GM21381 (cell line): Measurements from ENCODE around the gene LRRC17.
"Not testable (repeated sequence)": the region's sequence is repeated elsewhere in the genome, so short reads cannot be mapped to it uniquely, and the experiment has no call there.

ENCODE experiments used
- ATAC-seq: cut with Tn5 transposase; IDR thresholded peaks from one replicate; pipeline ENCODE4 v1.9.1; 2021; ENCODE audit warnings: mild to moderate bottlenecking, moderate library complexity; ENCODE audit not compliant: unreplicated experiment

LRRC17 gene

DNA sequence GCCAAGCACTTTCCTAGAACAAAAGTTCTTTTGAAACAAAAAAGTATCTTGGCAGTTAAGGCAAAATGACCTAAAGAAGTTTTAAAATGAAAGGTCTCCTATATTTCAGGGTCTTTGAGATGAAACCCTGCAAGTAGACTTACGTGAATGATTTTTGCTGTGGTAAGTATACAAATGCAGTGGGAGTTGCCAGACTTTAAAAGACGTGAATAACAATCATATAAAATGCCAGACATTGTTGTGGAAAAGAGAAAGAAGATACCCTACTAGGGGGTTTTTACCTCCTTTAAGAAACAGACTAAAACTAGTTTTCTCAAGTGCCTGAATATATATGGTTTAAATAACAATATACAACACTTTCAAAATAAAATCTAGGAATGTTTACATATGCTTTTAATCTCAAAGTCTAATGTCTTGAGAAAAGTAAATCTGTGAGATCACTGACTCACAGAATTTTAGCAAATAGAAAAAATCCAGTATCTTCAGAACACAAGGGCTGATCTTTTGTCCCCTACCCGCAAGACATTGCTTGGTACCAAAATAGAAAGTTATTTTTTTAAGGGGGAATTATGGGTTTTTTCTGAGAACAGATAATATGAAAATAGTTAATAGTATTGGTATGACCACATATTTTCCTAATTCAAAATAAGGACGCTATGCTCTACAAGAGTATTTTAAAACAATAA lies 29.5 kb downstream of the LRRC17 start:
- no peak for ATAC-seq

DNA sequence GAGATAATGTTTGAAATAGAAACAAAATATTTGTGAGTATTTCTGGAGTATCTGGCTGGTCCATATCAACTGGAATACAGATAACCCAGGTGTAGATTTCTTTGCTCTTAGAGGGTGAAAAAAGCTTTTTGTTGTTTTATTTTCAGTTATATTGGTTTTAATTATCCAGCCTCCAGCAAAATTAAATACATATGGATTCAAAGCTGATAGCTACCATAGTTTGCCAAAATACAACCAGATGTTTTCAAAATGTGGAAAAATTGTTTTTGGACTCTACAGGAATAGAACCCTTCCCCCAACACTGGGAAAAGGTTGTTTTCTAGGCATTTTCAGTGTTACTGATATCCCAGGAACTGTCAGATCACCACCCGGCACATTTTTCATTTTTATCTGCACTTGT lies 30.1 kb downstream of the LRRC17 start:
- no peak for ATAC-seq

DNA sequence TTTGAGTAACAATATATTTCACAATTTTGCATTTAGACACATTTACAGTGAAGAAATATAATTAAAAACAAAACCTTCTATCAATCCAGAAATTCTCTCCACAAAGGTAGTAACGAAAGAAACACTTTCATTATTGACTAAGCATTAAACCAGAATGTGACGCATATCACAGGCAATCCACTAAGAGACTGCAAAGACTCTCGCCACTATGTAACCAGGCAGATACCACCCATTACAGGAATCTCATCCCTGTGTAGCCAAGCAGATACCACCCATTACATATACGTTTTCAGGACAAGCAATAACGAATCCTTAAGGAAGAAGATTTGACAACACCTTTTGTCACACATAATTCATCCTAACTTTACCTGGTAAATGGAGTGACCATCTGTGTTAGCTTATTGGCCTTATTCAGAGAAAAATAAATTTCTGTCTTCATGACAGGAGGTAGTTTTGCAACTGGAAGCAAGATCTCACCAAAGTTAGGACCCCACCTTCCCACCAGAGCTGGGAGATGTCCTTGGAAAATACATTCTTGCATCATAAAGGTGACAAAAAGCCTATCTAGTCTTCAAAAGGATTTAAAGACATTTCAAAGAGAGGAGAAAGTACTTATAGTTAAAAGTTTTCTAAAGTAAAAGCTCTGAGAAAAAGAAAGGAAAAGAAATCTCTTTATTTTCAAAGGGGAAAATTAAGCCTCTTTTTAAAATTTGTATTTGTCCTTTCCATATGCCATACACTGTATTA lies 30.8 kb downstream of the LRRC17 start:
- ATAC-seq: no peak

DNA sequence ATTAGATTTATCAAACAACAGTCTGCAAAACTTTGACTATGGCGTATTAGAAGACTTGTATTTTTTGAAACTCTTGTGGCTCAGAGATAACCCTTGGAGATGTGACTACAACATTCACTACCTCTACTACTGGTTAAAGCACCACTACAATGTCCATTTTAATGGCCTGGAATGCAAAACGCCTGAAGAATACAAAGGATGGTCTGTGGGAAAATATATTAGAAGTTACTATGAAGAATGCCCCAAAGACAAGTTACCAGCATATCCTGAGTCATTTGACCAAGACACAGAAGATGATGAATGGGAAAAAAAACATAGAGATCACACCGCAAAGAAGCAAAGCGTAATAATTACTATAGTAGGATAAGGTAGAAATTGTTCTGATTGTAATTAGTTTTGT lies 31.4 kb downstream of the LRRC17 start:
- no peak for ATAC-seq

DNA sequence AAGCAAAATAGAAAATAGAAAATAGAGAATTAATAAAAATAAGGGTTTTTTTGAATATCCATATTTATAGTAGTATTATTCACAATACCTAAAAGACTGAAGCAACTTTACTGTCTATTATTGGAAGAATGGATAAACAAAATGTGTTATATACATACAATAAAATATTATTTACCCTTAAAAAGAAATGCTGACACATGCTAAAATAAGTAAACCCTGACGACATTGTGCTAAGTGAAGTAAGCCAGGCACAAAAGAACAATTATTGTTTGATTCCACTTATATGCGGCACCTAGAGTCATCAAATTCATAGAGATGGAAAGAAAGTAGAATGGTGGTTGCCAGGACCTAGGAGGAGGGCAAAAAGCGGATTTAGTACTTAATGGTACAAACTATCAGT lies 39.0 kb downstream of the LRRC17 start:
- no peak for ATAC-seq

DNA sequence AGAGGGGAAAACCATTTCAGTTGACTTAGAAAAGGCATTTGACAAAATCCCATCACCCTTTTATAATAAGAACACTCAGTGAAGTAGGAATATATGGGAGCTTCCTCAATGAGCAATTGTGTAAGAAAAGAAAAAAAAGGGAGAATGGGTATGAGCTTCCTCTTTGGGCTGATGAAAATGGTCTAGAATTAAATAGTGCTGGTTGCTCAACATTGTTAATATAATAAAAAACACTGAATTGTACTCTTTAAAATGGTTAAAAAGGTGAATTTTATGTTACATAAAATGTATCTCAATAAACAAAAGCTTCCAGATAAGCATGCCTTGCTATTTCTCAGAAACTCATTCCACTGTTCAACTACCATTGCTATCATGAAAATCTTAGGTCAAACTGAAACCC lies 40.6 kb downstream of the LRRC17 start:
- no peak for ATAC-seq

DNA sequence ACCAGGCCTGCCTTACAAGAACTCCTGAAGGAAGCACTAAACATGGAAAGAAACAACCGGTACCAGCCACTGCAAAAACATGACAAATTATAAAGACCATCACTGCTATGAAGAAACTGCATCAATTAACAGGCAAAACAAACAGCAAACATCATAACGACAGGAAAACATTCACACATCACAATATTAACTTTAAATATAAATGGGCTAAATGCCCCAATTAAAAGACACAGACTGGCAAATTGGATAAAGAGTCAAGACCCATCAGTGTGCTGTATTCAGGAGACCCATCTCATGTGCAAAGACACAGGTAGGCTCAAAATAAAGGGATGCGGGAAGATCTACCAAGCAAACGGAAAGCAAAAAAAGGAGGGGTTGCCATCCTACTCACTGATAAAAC lies 41.6 kb downstream of the LRRC17 start:
- ATAC-seq: not testable (repeated sequence)

DNA sequence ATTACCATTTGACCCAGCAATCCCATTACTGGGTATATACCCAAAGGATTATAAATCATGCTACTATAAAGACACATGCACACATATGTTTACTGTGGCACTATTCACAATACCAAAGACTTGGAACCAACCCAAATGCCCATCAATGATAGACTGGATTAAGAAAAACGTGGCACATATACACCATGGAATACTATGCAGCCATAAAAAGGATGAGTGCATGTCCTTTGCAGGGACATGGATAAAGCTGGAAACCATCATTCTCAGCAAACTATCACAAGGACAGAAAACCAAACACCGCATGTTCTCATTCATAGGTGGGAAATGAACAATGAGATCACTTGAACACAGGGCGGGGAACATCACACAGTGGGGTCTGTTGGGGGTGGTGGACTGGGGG lies 45.2 kb downstream of the LRRC17 start:
- not testable (repeated sequence) for ATAC-seq

DNA sequence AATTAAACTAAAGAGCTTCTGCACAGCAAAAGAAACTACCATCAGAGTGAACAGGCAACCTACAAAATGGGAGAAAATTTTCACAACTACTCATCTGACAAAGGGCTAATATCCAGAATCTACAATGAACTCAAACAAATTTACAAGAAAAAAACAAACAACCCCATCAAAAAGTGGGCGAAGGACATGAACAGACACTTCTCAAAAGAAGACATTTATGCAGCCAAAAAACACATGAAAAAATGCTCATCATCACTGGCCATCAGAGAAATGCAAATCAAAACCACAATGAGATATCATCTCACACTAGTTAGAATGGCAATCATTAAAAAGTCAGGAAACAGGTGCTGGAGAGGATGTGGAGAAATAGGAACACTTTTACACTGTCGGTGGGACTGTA lies 49.2 kb downstream of the LRRC17 start:
- ATAC-seq: not testable (repeated sequence)

DNA sequence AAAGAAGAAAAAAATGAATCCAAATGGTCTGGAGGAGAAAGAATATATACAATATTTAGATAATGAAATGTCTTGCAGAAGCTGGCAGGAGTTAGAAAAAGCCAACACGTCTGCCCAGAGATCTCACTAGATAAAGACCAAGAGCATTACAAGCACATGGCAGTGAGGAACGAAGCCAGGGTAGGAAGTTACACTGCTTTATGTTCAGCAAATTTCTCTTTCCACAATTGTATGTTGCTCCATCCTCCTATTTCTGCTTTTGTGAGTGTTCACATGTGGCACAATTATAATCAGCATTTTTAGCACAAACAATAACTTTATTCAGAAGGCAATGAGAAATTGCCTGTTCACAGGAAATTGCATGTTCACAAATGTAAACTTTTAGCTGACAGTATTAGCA lies 53.7 kb downstream of the LRRC17 start:
- no peak for ATAC-seq

DNA sequence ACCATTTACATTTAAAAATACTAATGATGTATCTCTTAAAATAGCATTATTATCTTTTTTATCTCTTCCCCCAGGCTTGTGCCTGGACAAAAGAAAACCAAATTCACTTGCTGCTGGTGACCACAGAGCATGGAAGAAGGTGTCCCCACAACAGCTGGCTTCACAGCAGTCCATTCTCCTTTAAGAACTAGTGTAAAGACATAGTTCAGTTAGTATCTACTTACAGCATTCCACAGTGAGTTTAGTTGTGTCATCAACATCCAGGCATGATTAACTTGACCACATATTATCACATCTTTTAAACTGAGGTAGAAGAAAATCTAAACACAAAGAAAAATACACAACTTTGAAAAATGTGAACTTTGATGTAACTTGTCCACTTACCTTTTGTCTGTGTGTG lies 55.0 kb downstream of the LRRC17 start:
- no peak for ATAC-seq

DNA sequence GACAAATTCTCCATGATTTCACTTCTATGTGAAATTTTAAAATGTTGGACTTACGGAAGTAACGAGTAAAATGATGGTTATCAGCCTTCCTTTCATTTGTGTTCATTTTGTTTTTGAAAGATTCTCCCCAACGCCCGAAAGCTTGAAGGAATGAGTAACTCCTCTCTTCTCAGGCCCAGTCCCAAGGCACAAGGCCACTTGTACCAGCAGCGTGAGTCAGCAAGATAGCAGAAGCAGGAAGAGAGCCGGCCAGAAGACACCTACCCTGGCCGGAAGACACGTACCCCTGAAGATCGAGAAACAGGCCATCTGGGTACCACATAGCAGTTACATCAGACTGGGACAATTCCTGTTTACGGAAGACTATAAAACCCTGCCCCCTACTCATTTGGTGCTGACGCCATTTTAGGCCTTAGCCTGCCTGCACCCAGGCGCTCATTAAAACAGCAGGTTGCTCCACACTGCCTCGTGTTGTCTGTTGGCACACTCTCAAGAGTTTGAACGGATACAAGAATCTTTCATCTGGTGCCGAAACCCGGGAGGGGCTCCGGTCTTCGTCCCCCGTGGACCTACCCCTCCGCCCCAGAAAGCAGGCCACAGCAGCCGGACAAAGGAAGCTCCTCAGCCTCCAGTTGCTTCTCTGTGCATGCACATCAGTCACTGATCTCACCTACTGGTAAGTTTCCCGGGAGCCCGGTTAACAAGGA lies 60.4 kb downstream of the LRRC17 start:
- no peak for ATAC-seq

DNA sequence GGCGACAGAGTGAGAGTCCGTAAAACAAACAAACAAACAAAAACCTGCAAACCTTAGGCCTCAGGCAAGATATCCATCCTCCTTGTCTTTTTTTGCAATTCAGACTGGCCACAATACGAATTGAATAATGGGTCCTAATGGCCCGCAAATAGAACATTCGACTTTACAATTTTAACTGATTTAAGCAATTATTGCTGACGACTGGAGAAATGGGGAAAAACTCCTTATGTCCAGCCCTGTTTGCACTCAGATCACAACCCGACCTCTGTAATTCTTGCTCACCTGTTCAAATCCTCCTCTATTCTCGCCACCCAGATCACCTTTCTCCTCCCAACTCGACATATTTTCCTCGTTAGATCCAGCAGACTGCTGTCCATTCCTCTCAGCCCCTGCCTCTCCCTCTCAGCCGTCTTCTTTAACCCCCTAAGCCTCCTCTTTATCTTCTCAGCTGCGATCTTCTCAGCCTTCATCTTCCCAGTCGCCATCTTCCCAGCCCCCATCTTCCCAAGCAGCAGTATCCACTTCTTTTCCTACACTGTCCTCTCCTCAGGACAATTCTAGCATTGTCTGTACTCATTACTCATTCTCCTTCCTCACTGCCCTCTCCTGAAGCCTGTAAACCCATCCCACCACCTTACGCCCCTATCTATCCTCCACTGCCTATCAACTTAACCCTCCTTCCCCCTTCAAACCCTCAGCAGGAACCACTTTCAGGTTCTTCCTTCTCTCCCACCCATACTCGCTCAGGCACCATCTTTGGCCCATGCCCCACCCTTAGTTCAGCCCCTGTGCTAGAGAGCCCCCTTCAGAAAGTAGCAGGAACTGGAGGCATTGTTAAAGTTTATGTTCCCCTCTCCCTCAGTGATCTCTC lies 61.8 kb downstream of the LRRC17 start:
- no peak for ATAC-seq

DNA sequence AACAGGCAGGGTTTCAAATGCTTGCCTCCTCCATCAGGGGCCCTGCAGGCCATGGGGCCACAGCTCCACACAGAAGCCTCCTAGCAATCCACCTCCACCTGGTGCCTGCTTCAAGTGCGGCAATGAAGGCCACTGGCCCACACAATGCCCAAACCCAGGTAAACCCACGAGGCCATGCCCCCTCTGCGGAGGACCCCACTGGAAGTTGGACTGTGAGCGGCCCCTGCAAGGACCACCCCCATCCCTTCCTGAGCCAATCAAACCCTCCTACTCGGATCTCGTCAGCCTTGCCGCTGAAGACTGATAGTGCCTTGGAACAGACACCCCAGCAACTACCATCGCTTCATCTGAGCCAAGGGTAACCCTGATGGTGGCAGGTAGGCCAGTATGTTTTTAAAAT lies 63.1 kb downstream of the LRRC17 start:
- no peak for ATAC-seq

DNA sequence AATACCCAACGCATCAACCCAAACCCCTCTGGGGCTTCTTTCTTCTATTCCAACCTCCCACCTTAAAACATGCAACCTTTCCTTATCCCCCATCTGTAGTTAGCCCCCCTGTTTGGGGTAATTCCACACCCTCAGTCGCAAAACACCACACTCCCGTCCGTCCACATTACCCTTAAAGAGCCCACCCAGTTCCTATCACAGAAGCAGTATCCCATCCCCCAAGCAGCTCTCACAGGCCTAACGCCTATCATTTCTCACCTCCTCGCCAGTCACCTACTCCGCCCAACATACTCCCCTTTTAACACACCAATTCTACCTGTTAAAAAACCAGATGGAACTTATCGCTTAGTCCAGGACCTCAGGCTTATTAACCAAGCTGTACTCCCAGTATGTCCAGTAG lies 63.7 kb downstream of the LRRC17 start:
- no peak for ATAC-seq

DNA sequence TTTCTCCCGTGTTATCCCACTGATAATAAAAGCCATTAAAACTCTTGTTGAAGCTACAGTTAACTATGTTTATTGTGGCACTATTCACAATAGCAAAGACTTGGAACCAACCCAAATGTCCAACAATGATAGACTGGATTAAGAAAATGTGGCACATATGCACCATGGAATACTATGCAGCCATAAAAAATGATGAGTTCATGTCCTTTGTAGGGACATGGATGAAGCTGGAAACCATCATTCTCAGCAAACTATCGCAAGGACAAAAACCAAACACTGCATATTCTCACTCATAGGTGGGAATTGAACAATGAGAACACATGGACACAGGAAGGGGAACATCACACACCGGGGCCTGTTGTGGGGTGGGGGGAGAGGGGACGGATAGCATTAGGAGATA lies 64.8 kb downstream of the LRRC17 start:
- ATAC-seq: not testable (repeated sequence)

DNA sequence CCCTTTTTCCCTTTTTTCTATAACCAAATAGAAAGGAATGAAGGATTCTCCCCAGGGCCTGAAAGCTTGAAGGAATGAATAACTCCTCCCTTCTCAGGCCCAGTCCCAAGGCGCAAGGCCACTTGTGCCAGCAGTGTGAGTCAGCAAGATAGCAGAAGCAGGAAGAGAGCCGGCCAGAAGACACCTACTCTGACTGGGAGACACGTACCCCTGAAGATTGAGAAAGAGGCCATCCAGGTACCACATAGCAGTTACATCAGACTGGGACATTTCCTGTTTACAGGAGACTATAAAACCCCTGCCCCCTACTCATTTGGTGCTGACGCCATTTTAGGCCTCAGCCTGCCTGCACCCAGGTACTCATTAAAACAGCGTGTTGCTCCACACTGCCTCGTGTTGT lies 65.5 kb downstream of the LRRC17 start:
- ATAC-seq: no peak

DNA sequence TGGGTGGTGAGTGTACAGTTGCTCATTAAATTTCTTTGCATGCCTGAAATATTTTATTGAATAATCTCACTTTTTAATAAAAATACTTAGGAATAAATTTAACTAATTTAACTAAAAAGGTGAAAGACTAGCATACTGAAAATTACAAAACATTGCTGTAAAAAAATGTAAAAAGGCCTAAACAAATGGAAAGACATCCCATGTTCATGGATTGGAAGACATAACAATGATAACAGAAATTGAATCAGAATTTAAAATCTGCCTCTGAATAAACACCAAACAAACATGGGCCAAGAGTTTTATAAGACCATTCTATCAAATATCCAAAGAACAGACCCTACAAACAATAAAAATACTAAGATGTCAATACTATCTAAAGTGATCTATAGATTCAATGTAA lies 66.9 kb downstream of the LRRC17 start:
- ATAC-seq: no peak

DNA sequence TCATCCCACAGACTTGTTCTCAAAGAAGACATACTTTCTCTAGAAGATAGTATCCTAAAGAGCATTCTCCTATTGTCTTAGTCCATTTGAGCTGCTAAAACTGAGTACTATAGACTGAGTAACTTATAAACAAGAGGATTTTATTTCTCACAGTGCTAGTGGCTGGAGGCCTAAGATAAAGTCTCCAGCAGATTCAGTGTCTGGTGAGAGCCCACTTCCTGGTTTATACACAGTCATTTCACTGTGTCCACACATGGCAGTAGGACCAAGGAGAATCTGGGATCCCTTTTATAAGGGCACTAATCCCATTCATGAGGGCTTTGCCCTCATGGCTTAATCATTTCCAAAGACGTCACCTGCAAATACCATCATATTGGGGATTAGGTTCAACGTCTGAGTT lies 68.7 kb downstream of the LRRC17 start:
- ATAC-seq: no peak

DNA sequence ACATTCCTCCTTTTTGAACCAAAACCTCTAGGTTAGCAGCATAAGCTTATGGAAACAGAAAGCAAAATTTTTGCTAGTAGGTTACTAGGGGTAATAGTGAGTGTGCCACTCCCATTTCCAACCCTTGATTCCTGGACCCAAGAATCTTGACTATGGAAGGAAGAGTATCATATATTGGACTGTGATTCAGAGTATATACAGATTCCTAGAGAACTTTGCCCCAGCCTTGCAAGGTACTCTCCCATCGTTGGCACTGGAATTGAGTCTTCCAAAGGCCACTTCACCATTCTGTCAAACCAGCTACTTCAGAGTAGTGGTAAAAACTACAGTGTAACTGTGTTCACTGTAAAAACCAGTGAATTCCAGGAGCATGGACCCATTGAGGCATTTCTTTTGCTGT lies 69.4 kb downstream of the LRRC17 start:
- ATAC-seq: no peak

DNA sequence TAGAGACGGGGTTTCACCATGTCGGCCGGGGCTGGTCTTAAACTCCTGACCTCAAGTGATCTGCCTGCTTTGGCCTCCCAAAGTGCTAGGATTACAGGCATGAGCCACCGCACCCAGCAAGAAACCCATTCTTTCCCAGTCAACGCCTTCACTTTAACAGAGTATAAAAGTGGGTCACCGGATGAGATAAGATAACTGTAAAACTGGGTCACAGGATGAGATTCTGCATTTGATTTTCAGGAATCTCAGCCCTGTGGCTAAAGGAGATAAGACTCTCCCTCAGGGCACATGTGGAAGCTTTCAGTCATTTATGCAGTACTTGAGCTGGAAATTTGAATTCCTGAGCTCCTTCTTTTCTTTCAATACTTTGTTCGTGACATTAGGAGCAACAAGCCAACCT lies 70.8 kb downstream of the LRRC17 start:
- no peak for ATAC-seq
